ENCODE data around the gene FAM53A.

- TF ChIP-seq, protein P1, sequence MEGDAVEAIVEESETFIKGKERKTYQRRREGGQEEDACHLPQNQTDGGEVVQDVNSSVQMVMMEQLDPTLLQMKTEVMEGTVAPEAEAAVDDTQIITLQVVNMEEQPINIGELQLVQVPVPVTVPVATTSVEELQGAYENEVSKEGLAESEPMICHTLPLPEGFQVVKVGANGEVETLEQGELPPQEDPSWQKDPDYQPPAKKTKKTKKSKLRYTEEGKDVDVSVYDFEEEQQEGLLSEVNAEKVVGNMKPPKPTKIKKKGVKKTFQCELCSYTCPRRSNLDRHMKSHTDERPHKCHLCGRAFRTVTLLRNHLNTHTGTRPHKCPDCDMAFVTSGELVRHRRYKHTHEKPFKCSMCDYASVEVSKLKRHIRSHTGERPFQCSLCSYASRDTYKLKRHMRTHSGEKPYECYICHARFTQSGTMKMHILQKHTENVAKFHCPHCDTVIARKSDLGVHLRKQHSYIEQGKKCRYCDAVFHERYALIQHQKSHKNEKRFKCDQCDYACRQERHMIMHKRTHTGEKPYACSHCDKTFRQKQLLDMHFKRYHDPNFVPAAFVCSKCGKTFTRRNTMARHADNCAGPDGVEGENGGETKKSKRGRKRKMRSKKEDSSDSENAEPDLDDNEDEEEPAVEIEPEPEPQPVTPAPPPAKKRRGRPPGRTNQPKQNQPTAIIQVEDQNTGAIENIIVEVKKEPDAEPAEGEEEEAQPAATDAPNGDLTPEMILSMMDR (IDR thresholded peaks at IDR 0.05): no peak
- TF ChIP-seq POLR2A (IDR thresholded peaks at IDR 0.05): peak in 1 of 2 donors; percentile 7
Measured at GRCh38 chr4:1683261-1683735, 815 bp downstream of the FAM53A start.
